HG02763 (cell line): ENCODE data around the gene PLEKHA8.

Experiments
- ATAC-seq: cut with Tn5 transposase; IDR thresholded peaks from one replicate; pipeline ENCODE4 v1.9.1; 2021; ENCODE audit warnings: mild to moderate bottlenecking, moderate library complexity; ENCODE audit not compliant: unreplicated experiment

The PLEKHA8 gene

GRCh38 chr7:30062587-30062986 is 34.4 kb downstream of the PLEKHA8 start:
- ATAC-seq, result no peak

GRCh38 chr7:30065746-30066145 is 37.5 kb downstream of the PLEKHA8 start:
- ATAC-seq, result no peak

- no peak for ATAC-seq
Observed at GRCh38 chr7:30066687-30067086, 38.5 kb downstream of the PLEKHA8 start.

GRCh38 chr7:30068117-30068516 is 39.9 kb downstream of the PLEKHA8 start:
- no peak for ATAC-seq

GRCh38 chr7:30069096-30069867 is 41.1 kb downstream of the PLEKHA8 start:
- no peak for ATAC-seq

GRCh38 chr7:30070052-30070451 is 41.8 kb downstream of the PLEKHA8 start:
- no peak for ATAC-seq

GRCh38 chr7:30072735-30073134 is 44.5 kb downstream of the PLEKHA8 start:
- ATAC-seq, result no peak

- ATAC-seq, result no peak
Observed at GRCh38 chr7:30074422-30075030, 46.3 kb downstream of the PLEKHA8 start.

- no peak for ATAC-seq
Observed at GRCh38 chr7:30076411-30076810, 48.2 kb downstream of the PLEKHA8 start.

- ATAC-seq, result no peak
Observed at GRCh38 chr7:30078280-30078679, 50.1 kb downstream of the PLEKHA8 start.

GRCh38 chr7:30079880-30080279 is 51.7 kb downstream of the PLEKHA8 start:
- ATAC-seq, result no peak

- no peak for ATAC-seq
Observed at GRCh38 chr7:30080818-30081217, 52.6 kb downstream of the PLEKHA8 start.

GRCh38 chr7:30082686-30083085 is 54.5 kb downstream of the PLEKHA8 start:
- ATAC-seq, result no peak

- ATAC-seq, result no peak
Observed at GRCh38 chr7:30083334-30083733, 55.1 kb downstream of the PLEKHA8 start.

- ATAC-seq, result no peak
Observed at GRCh38 chr7:30084212-30084611, 56.0 kb downstream of the PLEKHA8 start.

- no peak for ATAC-seq
Observed at GRCh38 chr7:30086529-30086928, 58.3 kb downstream of the PLEKHA8 start.

- ATAC-seq, result no peak
Observed at GRCh38 chr7:30087371-30087770, 59.2 kb downstream of the PLEKHA8 start.

GRCh38 chr7:30088362-30088761 is 60.1 kb downstream of the PLEKHA8 start:
- ATAC-seq, result no peak

- ATAC-seq, result no peak
Observed at GRCh38 chr7:30090111-30090510, 61.9 kb downstream of the PLEKHA8 start.

- ATAC-seq, result no peak
Observed at GRCh38 chr7:30091491-30091912, 63.3 kb downstream of the PLEKHA8 start.

- ATAC-seq, result no peak
Observed at GRCh38 chr7:30091987-30092386, 63.8 kb downstream of the PLEKHA8 start.

GRCh38 chr7:30093420-30093952 is 65.3 kb downstream of the PLEKHA8 start:
- ATAC-seq, result no peak
